Endothelial cell of umbilical vein (primary cell): ENCODE measurements around the gene SUGP1. TPM values are rescaled to one million over a fixed set of nuclear protein-coding genes. Genes with fewer than 3 reads are reported as not detected.

Experiments used
- BruUV-seq: library from RNA; stranded (reverse); fragments of 400-500 nt; replicated peaks from 2 replicates; lab custom pipeline; 2021; lab: Mats Ljungman, UMichigan
- CTCF ChIA-PET: fragments of 300-600, 350-600 bp; sonication (Branson Sonifier 250); formaldehyde crosslinking; loops from one replicate; lab custom pipeline; 2021; ENCODE audit warnings: antibody characterized with exemption, inconsistent platforms; lab: Charles Lee
- POLR2A ChIA-PET: fragments of 300-600, 350-600 bp; sonication (Branson Sonifier 250); formaldehyde crosslinking; loops from one replicate; lab custom pipeline; 2021; ENCODE audit warnings: antibody characterized with exemption, inconsistent platforms; lab: Charles Lee
- DNase-seq: peaks from one replicate; pipeline ENCODE4 v3.0.0-alpha.2; 2011; ENCODE audit warnings: low read depth, low spot score
- FAIRE-seq: peaks from 2 replicates; lab custom pipeline; 2011; peaks lifted over from hg19 to GRCh38; lab: Jason Lieb, UNC
- H2AFZ ChIP-seq: 2 replicates; pipeline ENCODE4 v1.6.0; 2012; ENCODE audit warnings: low read depth, low read length, control low read depth, inconsistent platforms
- H3K27ac ChIP-seq: 2 replicates; pipeline ENCODE4 v1.5.1; 2011; ENCODE audit warnings: low read depth, mild to moderate bottlenecking, control low read depth, low read length, moderate library complexity; ENCODE audit not compliant: insufficient read depth
- H3K27me3 ChIP-seq, 2 experiments: 2 replicates each; pipeline versions ENCODE4 v1.6.0 to v1.6.1; 2011; ENCODE audit warnings: low read length in 2 of 2, mixed read lengths in 1 of 2; ENCODE audit not compliant: control insufficient read depth in 2 of 2, insufficient read depth in 2 of 2
- H3K36me3 ChIP-seq, 2 experiments: 2 replicates in 1 of 2; 3 replicates in 1 of 2; pipeline ENCODE4 v1.5.1; 2011; ENCODE audit warnings: low read length in 2 of 2, mild to moderate bottlenecking in 1 of 2, moderate library complexity in 1 of 2; ENCODE audit not compliant: control insufficient read depth in 2 of 2, insufficient read depth in 2 of 2; ENCODE audit errors: extremely low read depth in 1 of 2
- H3K4me1 ChIP-seq: 3 replicates; pipeline ENCODE4 v1.5.1; 2011; ENCODE audit warnings: mild to moderate bottlenecking, low read length; ENCODE audit not compliant: control insufficient read depth, insufficient read depth; ENCODE audit errors: extremely low read depth
- H3K4me2 ChIP-seq: 2 replicates; pipeline ENCODE4 v1.6.1; 2011; ENCODE audit warnings: low read length, control low read depth, mixed read lengths; ENCODE audit not compliant: insufficient read depth
- H3K4me3 ChIP-seq, 3 experiments: fragments of 200-600 bp in 1 of 3; sonication (generic), shearing (Covaris generic) in 1 of 3; replicated peaks in 1 of 3; 2 replicates each; pipeline ENCODE4 v1.5.1; 2011 to 2016; ENCODE audit warnings: control low read depth in 3 of 3, low read length in 3 of 3, mild to moderate bottlenecking in 2 of 3, inconsistent platforms in 1 of 3, low read depth in 1 of 3, moderate library complexity in 1 of 3; ENCODE audit not compliant: insufficient read depth in 1 of 3
- H3K79me2 ChIP-seq: 2 replicates; pipeline ENCODE4 v1.6.0; 2012; ENCODE audit warnings: low read length, inconsistent platforms; ENCODE audit not compliant: control insufficient read depth, insufficient read depth
- H3K9ac ChIP-seq: replicated peaks from 2 replicates; pipeline ENCODE3; 2011; ENCODE audit warnings: low read length, control low read depth; ENCODE audit not compliant: insufficient read depth; ENCODE audit errors: extremely low read depth
- H3K9me1 ChIP-seq: replicated peaks from 3 replicates; pipeline ENCODE4 v1.6.0; 2011; ENCODE audit warnings: mild to moderate bottlenecking, low read length; ENCODE audit not compliant: control insufficient read depth, insufficient read depth; ENCODE audit errors: extremely low read depth
- H3K9me3 ChIP-seq: replicated peaks from 2 replicates; pipeline ENCODE4 v1.5.1; 2012; ENCODE audit warnings: low read length, inconsistent platforms; ENCODE audit not compliant: control insufficient read depth, insufficient read depth
- H4K20me1 ChIP-seq: replicated peaks from 2 replicates; pipeline ENCODE3; 2011; ENCODE audit warnings: mild to moderate bottlenecking, low read length; ENCODE audit not compliant: control insufficient read depth, insufficient read depth; ENCODE audit errors: extremely low read depth
- FOS ChIP-seq: IDR thresholded peaks from 2 replicates; pipeline ENCODE4 v1.6.1; 2011; ENCODE audit warnings: mild to moderate bottlenecking, low read length, moderate library complexity, borderline replicate concordance; ENCODE audit not compliant: insufficient read depth
- GATA2 ChIP-seq: IDR thresholded peaks from 2 replicates; pipeline ENCODE4 v1.7.0; 2011; ENCODE audit warnings: low read depth, mild to moderate bottlenecking, moderate library complexity, mixed read lengths, low read length; ENCODE audit not compliant: insufficient read length, insufficient read depth
- MYC ChIP-seq: IDR thresholded peaks from one replicate; pipeline ENCODE4 v1.6.1; 2011; ENCODE audit warnings: mild to moderate bottlenecking, low read depth, low read length
- POLR2A ChIP-seq: IDR thresholded peaks from 2 replicates; pipeline ENCODE4 v1.6.1; 2012; ENCODE audit warnings: low read depth, mild to moderate bottlenecking, control low read depth, low read length
- POLR2AphosphoS5 ChIP-seq: IDR thresholded peaks from 2 replicates; pipeline ENCODE4 v1.6.1; 2012; ENCODE audit warnings: low read depth, mild to moderate bottlenecking, control low read depth, low read length, moderate library complexity; ENCODE audit not compliant: insufficient read depth
- dilution Hi-C: fragments of 300-500 bp; cut with MboI; formaldehyde crosslinking; loops from one replicate; pipeline ENCODE4 v1.15.0; 2019; ENCODE audit warnings: low sequenced_read_pairs; ENCODE audit not compliant: extremely low pct_ligation_motif_present
- intact Hi-C: fragments of 100-400 bp; cut with micrococcal nuclease; formaldehyde crosslinking; loops from one replicate; pipeline ENCODE4 v1.10.0; 2022
- polyA plus RNA-seq, 4 experiments: library from polyadenylated mRNA; depleted of rRNA in 3 of 4; stranded (reverse) in 3 of 4; unstranded in 1 of 4; fragments of >200 nt; gene quantifications; 2 replicates each; pipeline versions ENCODE4 v1.2.1 to v1.2.3, GENCODE V29; 2011 to 2012; ENCODE audit warnings: missing spikeins in 1 of 4
- total RNA-seq: library from RNA; stranded (reverse); gene quantifications from 2 replicates; pipeline ENCODE4 v1.2.3, GENCODE V29; 2021
- TF ChIP-seq, protein P1 (sequence below): IDR thresholded peaks from 2 replicates; pipeline ENCODE4 v1.6.1; 2011; ENCODE audit not compliant: insufficient read depth, insufficient read length
- TF ChIP-seq, protein P2 (sequence below), 2 donors: IDR thresholded peaks; 1 replicate in 1 of 2; 2 replicates in 1 of 2; pipeline ENCODE4 v1.5.1; 2011; ENCODE audit warnings: low read length in 2 of 2, mild to moderate bottlenecking in 2 of 2, moderate library complexity in 2 of 2, control low read depth in 1 of 2, inconsistent platforms in 1 of 2, low read depth in 1 of 2; ENCODE audit not compliant: insufficient read depth in 1 of 2; ENCODE audit errors: extremely low read depth in 1 of 2

SUGP1 gene
- total and polyA plus RNA-seq, 2 donors (not counting 3 experiments of a cell fraction or from before 2014, with no cell fraction given) = 41.0 to 64.7 TPM

DNA sequence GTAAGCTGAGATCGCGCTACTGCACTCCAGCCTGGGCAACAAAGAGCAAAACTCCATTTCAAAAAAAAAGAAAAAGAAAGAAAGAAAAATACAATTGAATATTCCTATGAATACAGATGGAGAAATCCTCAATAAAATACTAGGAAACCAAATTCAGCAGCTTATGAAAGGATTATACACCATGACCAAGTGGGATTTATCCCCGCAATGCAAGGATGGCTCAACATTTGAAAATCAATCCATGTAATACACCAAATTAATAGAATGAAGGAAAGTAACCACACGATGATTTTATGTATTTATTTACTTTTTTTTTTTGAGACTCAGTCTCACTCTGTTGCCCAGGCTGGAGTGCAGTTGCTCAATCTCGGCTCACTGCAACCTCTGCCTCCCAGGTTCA is 27.7 kb downstream of the SUGP1 start:
- Histone ChIP-seq H3K9me3 (no peaks in the 10 kb centered on the region), H4K20me1 (no peaks in the 10 kb centered on the region), H3K9ac (no peak overlapping the region), H3K27ac (no peak overlapping the region), H3K9me1 (no peaks in the 10 kb centered on the region), H3K4me3 (no peak overlapping the region), H2AFZ (no peak overlapping the region), H3K4me2 (no peak overlapping the region), H3K79me2 (no peaks in the 10 kb centered on the region), H3K36me3 (peaks cover 6 to 8% of the 10 kb centered on the region in 2 experiments), H3K27me3 (no peaks in the 10 kb centered on the region), H3K4me1 (no peaks in the 10 kb centered on the region)
- no TSS peak for BruUV-seq
- intact Hi-C loops (no loop called here), dilution Hi-C loops (no loop called here)
- ChIA-PET POLR2A (no interaction called here), CTCF (interaction anchor here (1.2 kb wide), 1 partner anchor 50 kb away, joined by 3 read pairs; no protein-coding TSS in a partner anchor)
- TF ChIP-seq POLR2AphosphoS5 (no peak), POLR2A (no peak), GATA2 (no peak), MYC (no peak), FOS (no peak)
- TF ChIP-seq, protein P1, sequence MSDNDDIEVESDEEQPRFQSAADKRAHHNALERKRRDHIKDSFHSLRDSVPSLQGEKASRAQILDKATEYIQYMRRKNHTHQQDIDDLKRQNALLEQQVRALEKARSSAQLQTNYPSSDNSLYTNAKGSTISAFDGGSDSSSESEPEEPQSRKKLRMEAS = no peak
- TF ChIP-seq, protein P2, sequence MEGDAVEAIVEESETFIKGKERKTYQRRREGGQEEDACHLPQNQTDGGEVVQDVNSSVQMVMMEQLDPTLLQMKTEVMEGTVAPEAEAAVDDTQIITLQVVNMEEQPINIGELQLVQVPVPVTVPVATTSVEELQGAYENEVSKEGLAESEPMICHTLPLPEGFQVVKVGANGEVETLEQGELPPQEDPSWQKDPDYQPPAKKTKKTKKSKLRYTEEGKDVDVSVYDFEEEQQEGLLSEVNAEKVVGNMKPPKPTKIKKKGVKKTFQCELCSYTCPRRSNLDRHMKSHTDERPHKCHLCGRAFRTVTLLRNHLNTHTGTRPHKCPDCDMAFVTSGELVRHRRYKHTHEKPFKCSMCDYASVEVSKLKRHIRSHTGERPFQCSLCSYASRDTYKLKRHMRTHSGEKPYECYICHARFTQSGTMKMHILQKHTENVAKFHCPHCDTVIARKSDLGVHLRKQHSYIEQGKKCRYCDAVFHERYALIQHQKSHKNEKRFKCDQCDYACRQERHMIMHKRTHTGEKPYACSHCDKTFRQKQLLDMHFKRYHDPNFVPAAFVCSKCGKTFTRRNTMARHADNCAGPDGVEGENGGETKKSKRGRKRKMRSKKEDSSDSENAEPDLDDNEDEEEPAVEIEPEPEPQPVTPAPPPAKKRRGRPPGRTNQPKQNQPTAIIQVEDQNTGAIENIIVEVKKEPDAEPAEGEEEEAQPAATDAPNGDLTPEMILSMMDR (IDR thresholded peaks at IDR 0.05; ENCODE audit: extremely low read depth in 1 of 2, insufficient read depth in 1 of 2, low read depth in 1 of 2, low read length in 2 of 2) = no peak
- FAIRE-seq (no peak), DNase-seq (no peak)
